DMS114 treated with DMSO at 0.1 percent for 48 hours (cell line): ENCODE measurements around the gene CHPF.

ENCODE experiments used
- DNase-seq: peaks from one replicate; lab custom pipeline; 2025; ENCODE audit not compliant: unreplicated experiment; lab: John Stamatoyannopoulos, UW

Gene CHPF

DNA sequence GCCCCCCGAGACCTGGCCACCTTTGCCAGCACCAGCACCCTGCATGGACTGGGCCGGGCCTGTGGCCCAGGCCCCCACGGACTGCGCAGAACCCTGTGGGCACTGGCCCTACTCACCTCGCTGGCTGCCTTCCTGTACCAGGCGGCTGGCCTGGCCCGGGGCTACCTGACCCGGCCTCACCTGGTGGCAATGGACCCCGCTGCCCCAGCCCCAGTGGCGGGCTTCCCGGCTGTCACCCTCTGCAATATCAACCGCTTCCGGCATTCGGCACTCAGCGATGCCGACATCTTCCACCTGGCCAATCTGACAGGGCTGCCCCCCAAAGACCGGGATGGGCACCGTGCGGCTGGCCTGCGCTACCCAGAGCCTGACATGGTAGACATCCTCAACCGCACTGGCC lies 28.8 kb downstream of the CHPF start:
- DNase-seq, result no peak

- no peak for DNase-seq
These were observed 29.3 kb downstream of the CHPF start, which contains the start of gene ASIC4 for GRCh38 chr2:219514196-219514761. Gene ASIC4, plus strand, starts transcription at chr2:219514482. Its CDS starts 243 bp downstream, at chr2:219514725.

GRCh38 chr2:219513787-219514186 lies 29.8 kb downstream of the CHPF start:
- DNase-seq, result no peak

- no peak for DNase-seq
These were observed 30.9 kb downstream of the CHPF start for GRCh38 chr2:219512524-219513216.

DNA sequence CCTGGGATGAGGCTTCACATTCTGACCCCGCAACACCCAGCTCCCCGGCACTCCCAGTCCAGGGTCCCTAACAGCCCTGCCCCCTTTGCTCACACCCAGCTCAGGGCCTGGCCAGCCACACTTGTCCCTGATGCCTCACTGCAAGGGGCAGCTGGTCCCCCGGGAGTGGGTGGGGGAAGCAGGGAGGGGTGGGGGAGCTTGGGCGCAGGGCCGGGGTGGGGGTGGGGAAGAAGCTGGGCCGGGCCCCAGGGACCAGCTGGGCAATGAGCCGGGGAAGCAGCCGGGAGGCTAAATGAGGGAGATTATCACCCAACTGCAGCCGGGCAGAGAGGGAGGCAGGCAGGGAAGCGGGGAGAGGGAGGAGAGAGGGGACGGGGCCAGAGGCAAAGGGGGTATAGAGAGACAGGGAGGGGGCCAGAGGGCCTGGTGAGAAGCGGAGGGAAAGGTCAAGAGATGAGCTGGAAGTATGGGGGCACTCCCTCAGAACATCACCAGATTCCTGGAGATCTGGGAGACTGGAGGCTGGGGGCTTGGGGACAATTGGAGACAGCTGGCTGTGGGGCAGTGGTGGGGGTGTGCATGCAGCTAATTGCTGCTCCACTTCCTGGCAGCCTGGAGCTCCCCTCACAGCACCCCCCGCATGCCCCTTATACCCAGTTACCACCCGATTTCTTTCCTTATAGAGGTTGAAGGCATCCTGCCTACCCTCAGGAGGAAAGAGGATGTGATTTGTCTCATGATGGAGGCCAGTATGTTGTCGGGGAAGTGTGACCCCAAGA lies 31.9 kb downstream of the CHPF start:
- no peak for DNase-seq

DNA sequence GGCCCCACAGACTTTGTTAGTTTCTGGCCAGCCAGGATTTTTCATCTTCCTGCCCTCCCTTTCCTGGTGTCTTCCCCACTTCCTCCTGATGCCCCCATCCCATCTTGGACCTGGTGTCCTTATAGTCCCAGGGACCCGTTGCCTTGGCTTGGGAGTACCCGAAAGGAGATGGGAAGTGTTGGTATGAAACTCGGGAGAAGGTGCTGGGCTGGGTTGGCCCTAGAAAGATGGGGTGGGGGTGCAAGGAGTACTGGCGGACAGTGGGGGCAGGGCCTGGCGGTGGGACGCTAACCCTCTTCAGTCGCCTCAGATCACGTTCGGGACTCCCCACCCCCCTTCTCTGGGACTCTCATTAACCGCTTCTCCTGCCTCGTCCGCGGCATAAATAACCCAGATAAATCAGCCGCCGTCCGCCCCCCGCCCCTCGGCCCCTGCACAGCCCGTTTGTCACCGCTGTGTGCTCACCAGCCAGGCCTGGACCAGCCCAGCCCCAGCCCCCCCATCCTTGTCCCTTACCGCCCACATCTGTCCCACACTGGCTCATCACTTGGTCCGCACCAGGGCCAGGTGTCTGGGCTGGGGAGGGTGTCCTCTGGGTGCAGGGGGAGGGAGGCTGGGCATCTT lies 33.0 kb downstream of the CHPF start:
- DNase-seq, result no peak

DNA sequence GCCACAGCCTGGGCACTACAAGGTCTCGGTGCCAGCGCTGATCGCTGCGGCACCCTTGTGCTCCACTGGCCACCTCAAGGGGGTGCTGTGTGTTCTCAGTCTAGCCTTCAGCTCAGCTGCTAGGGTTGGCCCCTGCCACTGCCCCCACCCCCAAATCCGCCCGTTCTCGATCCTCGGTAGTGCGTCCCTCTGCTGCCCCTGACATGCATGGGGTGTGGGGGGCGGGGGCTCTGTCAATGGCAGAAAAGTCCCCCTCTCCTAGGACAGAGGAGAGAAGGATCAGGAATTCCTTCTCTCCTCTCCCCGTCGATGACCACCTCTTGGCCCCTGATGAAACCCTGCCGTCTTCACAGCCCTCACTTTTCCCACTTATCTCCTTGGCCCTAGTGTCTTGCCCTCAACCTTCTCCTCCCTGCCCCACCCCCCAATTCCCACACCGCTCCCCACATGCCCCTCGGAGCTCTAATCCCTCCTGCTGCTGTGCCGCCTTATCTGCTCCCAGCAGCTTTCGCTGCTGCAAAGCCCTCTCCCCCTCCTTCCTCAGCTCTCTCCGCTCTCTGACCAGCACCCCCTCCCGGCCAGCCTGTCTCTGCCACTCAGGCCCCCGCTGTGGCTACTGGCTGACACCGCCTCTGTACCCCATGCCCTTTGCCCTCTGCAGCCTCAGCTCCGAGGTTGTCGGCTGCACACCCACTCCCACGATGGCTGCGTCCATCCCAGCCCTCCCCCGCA lies 33.7 kb downstream of the CHPF start:
- no peak for DNase-seq

DNA sequence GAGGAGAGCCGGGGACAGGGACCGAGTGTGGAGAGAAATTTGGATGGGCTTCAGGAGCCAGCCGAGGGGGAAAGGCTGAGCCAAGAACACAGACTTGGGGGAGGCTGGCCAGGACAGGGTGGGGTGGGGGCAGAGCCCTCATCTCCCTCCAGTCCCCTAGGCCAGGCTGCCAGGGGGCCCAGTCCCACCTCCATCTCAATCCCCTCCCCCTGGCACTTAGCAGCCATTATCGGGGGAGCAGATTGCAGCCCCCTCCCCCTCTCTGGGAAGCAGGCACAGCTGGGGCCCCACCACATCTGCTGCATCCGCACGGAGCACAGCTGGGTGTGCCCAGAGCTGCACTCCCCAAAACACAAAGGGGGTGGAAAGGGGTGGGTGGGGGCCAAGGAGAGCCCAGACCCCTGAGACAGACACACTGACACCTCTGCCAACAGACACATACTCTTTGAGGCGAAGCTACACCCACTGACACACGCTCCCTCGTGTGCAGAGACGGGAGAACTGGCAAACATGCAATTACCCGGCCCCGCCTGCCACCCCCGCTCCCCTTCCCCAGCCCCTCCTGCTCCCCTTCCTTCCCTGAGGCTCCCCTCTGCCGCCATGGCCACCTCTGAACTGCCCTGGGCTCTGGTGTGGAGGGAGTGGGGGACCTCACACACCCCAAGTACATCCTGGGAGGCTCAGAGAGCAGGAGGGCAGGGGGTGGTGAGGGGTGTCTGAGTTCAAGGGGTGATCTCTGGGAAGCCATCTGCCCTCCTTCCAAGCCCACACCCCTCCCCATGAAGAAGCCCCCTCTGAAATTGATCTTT lies 34.4 kb downstream of the CHPF start:
- no peak for DNase-seq

- no peak for DNase-seq
These were observed 35.2 kb downstream of the CHPF start for GRCh38 chr2:219508444-219508734.

DNA sequence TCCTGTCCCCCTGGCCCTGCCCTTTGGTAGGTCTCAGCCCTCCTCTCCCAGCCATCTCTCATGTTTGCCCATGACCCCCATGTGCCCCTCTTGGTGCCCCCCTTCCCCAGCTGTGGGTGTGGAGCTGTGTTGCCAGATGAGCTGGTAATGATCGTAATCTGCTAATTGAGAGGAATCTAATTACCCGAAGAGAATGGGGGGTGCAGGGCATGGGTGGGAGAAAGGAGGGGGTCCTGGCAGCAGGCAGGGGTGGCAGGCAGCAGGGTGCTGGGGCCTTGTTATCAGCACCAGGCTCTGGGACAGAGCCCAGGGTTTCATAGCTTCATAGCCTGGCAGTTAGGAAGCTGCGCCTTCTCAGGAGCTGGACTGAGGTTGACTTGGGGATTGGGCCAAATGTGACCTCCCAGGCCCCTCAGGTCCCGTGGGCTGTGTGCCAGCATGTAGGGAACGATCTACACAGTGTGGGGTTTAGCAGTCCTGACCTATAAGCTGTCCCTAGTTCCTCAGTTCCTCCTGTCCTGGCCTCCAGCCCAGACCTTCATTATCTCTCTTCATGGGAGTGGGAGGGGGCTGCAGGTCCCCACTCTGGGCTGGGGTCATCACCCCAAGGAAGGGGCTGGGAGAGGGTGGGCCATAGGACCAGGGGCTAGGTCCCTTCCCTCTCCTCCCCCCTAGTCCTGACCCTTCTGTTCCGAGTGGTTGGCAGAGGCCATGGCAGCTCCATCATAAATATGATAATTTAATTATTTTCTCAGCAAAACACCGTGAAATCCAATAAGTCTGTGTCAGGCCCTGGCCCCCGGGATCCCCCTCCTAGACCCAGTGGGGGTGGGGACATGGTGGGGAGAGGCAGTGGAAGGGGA lies 35.8 kb downstream of the CHPF start:
- no peak for DNase-seq

DNA sequence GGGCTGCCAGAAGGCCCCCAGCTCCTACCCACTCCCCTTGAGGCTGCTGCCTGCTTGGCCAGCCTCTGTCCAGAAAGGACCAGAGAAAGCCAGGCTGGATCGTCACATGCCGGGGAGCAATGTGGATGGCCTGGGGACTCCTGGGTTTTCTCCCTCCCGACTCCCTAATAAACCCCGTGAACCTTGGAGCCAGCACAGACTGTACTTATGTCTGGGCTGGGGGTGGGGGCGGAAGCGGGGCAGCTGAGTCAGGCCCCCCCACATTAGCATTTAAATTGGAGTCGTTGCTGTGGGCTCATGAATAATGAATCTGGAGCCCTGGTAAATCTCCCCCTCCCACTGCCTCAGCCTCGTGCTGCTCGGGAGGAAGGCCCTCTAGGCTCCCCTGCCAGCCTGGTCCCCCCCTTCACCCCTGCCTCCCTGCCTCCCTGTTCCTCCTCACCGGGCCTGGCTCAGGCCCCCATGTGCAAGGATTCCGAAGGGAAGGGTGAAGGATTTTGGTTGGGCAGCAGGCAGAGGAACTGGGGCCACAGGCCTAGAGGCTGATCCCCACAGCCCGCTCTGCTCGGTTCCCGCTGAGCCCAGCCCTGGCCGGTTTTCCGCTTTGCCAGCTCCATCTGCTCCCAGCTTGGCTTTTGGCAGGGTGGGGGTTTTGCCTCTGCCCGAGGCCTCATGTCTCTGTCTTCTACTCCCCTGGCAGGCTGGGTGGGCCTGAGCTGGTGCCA lies 36.6 kb downstream of the CHPF start:
- no peak for DNase-seq

GRCh38 chr2:219506153-219506801 lies 37.3 kb downstream of the CHPF start:
- no peak for DNase-seq

DNA sequence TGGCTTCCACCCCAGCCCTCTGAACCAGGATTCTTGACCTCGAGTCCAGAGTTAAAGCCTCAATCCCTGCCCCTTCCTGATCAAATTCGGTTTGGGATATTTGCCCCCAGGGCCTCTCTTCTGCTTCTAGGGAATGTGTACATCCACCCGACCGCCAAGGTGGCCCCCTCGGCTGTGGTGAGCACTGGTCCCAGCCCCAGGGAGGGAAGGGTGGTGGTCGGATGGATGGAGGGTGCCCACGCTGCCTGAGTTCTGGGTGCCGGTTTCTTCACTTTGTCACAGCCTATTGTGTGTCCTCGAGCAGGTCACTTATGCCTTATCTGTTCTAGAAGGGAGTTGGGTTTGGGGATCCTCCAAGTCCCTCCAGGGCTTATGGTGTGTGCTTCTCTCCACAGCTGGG lies 38.0 kb downstream of the CHPF start:
- no peak for DNase-seq

GRCh38 chr2:219502618-219503017 lies 41.0 kb downstream of the CHPF start:
- DNase-seq, result no peak

DNA sequence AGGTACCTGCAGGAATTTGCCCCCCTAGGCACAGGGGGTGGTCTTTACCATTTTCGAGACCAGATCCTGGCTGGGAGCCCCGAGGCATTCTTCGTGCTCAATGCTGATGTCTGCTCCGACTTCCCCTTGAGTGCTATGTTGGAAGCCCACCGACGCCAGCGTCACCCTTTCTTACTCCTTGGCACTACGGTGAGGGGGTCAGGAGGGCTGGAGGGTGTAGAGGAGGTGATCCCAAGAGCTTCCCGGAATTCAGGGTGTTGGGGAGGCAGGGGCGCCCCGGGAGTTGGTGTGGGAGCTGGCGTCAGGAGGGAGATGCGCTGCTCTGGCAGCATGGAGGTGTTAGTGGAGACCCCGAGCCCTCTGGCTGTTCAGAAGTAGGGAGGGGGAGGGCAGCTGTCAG lies 41.8 kb downstream of the CHPF start:
- no peak for DNase-seq

DNA sequence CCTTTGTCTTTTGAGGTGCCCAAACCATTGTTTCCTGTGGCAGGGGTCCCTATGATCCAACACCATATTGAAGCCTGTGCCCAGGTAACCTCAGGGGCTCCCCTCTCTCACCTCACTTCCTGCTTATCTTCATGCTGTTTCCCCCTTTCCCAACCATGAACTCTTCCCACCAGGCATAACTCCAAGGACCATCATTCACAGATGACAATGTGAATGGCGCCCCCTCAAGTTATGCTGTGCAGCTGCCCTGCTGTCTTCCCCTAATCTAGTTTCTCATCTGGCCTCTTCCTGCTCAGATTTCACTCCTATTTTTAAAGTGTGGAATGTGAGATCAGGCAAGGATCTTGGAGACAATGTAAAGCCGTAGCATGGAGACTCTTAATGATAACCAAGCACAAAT lies 43.5 kb downstream of the CHPF start:
- no peak for DNase-seq

- no peak for DNase-seq
These were observed 44.1 kb downstream of the CHPF start for GRCh38 chr2:219499555-219499954.

GRCh38 chr2:219499058-219499307 lies 44.6 kb downstream of the CHPF start:
- DNase-seq, result no peak
